ENCODE data around the gene CAMK1D. TPM values are rescaled to one million over a fixed set of nuclear protein-coding genes. Genes with fewer than 3 reads are reported as not detected.
A peak's percentile ranks its signal among the peaks of the same experiment; 100 is the strongest.

Gene CAMK1D
- polyA plus RNA-seq, 1 donor from 2014 or later: 41.4 TPM

DNA sequence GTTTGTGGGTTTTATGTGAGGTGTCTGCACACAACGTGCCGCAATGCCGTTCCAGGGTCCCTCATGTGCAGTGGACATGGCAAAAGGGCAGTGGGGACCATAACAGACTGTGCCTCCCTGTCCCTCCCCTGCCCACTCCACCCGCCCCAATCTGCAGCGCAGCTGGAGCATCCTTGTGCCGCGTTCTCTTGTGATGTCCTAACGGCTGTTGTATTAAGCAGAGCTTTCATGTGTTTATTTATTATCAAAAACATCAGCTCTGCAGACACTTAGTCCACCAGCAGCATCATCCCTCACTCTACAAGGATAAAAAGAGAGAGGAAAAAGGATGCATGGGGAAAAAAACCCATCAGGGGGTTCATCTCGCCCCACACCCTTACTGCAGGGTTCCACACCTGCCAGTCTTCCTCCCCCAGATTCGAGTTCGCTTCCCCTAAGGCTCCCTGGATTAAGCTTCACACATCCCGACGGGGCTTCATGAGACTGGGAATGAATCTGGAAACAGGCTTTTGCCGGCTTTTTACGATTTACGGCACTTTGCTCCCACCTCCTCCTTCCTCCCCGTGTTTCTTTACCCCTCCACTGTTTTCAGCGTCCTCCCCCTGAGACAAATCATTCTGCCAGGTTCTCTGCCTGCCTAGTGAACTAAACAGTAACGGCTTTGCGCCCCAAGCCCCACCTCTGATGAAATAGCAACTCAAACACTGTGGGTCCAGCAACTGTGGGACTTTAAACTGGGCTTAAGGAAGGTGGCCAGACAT is 301.4 kb downstream of the CAMK1D start:
- H3K27ac Mint-ChIP-seq: no peak overlapping the region
- H3K4me3 Mint-ChIP-seq: peak overlapping the region in 1 of 4 donors; percentile 12

DNA sequence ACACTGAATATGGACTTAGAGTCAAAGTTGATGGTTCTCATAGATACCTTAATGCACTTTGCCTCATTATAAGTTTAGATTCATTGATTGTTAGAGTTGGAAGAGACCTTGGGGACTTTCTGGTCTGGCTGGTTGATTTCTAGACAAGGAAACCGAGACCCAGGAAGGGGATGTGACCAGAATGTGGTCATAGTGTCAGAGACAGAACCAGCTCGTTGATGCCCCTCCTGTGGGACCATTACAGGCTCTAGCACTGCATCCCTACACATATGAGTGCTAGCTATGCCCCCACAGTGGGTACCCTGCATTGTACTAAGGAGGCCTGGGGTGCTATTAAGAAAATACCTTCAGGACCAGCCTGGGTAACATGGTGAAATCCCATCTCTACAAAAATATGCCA is 306.6 kb downstream of the CAMK1D start:
- peaks cover 7% of the 10 kb centered on the region for H3K36me3 Mint-ChIP-seq
- no peak overlapping the region for H3K4me3 Mint-ChIP-seq
- H3K27ac Mint-ChIP-seq: peak overlapping the region in 1 of 3 donors; percentile 0
- H3K27me3 Mint-ChIP-seq: no peaks in the 10 kb centered on the region
- peaks cover 0 to 9% (median 6%) of the 10 kb centered on the region in 3 donors for H3K9me3 Mint-ChIP-seq
- H3K4me1 Mint-ChIP-seq: peaks cover 7 to 21% (median 7%) of the 10 kb centered on the region in 3 donors

More for the DNA sequence above, 301.4 kb downstream of the CAMK1D start:
- Mint-ChIP-seq H3K9me3 (peaks cover 0 to 9% (median 6%) of the 10 kb centered on the region in 3 donors), H3K4me1 (peaks cover 3 to 13% (median 6%) of the 10 kb centered on the region in 3 donors), H3K27me3 (no peaks in the 10 kb centered on the region), H3K36me3 (peaks cover 7% of the 10 kb centered on the region)

DNA sequence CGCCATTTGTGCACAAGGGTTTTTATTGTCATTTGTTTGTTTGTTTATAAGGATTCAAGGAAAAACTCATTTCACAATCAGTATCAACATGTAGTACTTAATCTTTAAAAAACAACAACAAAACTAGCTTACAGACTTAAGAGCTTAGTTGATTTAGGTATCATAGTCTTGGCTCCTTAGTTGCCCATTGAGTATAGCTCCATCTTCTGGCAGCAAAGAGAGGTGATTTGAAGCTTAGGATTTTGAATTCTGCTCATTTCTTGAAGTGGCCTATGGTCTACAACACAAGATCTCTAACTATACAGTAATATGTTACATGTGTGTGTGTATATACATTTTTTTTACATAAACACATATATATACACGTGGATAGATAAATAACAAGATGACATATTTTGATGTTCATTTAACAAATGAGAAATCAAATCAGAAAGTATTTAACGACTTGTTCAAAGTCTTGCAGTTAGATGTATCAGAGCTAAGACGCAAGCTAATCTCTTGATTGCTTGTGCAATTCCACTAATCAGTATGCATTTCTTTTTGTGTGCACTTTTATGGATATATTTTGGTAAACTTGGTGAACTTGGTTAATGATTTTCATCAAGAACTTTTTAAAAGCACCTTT is 307.3 kb downstream of the CAMK1D start:
- H3K36me3 Mint-ChIP-seq: peaks cover 7% of the 10 kb centered on the region
- H3K9me3 Mint-ChIP-seq: peaks cover 0 to 9% (median 6%) of the 10 kb centered on the region in 3 donors
- H3K4me1 Mint-ChIP-seq: peaks cover 7 to 21% (median 7%) of the 10 kb centered on the region in 3 donors
- peak overlapping the region in 2 of 3 donors; percentile 0 to 19 for H3K27ac Mint-ChIP-seq
- H3K4me3 Mint-ChIP-seq: no peak overlapping the region
- no peaks in the 10 kb centered on the region for H3K27me3 Mint-ChIP-seq

DNA sequence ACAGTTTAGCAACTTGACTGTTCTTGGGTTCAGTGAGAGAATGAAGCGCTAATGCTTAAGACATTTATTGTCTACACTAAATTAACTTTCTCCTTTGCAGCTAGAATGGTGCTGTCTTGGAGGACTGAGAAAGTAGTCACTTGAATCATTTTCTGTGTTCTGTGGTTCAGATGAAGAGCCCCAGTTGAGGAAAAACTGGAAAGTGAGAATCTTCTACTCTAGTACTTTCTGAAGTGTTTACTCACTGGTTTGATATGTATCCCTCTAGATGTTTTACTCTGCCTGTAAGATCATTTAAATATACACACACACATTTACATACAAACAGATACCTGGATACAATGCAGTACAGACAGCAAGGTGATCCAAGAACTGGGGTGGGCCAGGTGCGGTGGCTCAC is 308.1 kb downstream of the CAMK1D start:
- H3K4me1 Mint-ChIP-seq: peaks cover 7 to 21% (median 7%) of the 10 kb centered on the region in 3 donors
- peak overlapping the region in 1 of 3 donors; percentile 78 for H3K27ac Mint-ChIP-seq
- H3K4me3 Mint-ChIP-seq: no peak overlapping the region
- H3K27me3 Mint-ChIP-seq: no peaks in the 10 kb centered on the region
- H3K9me3 Mint-ChIP-seq: peaks cover 0 to 9% (median 6%) of the 10 kb centered on the region in 3 donors
- peaks cover 7% of the 10 kb centered on the region for H3K36me3 Mint-ChIP-seq

DNA sequence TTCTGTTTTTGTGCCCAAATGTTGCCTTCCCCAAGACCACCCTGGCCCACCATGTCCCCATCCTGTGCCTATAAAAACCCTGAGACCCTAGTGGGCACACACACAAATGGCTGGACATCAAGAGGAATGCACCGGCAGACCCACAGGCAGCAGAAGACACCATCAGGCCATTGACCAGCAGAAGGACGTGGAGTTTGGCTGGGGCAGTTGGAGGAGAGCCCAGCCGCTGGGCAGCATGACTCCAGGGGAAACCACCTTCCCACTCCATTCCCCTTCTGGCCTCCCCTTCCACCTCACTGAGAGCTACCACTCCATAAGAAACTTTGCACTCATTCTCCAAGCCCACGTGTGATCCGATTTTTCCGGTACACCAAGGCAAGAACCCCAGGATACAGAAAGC is 309.2 kb downstream of the CAMK1D start:
- Mint-ChIP-seq H3K4me1 (peaks cover 7 to 18% (median 11%) of the 10 kb centered on the region in 3 donors), H3K9me3 (peaks cover 0 to 7% (median 5%) of the 10 kb centered on the region in 3 donors), H3K36me3 (peaks cover 4% of the 10 kb centered on the region), H3K4me3 (no peak overlapping the region), H3K27ac (peak overlapping the region in 1 of 3 donors; percentile 31), H3K27me3 (no peaks in the 10 kb centered on the region)

DNA sequence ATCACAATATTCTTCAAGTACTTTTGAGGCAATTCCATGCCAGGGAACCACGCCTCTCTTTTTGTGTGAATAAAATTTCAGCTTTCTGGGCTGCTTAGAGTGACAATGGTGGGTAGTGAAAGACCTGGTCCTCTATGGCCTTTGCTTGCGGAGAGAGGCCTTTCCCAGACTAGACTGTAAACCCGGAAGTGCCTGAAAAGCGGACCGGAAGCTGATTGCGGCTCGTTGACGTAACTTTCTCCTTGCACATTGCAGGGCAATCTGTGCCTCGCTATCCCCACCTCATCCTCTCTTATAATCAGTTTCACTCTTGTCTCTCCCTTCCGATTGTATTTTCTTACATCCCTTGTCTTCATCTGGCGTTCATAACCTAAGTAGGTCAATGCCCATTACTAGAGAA is 310.4 kb downstream of the CAMK1D start:
- Mint-ChIP-seq H3K4me3 (no peak overlapping the region), H3K27ac (no peak overlapping the region), H3K36me3 (peaks cover 2% of the 10 kb centered on the region), H3K4me1 (peaks cover 7 to 18% (median 13%) of the 10 kb centered on the region in 3 donors), H3K9me3 (no peaks in the 10 kb centered on the region), H3K27me3 (no peaks in the 10 kb centered on the region)

DNA sequence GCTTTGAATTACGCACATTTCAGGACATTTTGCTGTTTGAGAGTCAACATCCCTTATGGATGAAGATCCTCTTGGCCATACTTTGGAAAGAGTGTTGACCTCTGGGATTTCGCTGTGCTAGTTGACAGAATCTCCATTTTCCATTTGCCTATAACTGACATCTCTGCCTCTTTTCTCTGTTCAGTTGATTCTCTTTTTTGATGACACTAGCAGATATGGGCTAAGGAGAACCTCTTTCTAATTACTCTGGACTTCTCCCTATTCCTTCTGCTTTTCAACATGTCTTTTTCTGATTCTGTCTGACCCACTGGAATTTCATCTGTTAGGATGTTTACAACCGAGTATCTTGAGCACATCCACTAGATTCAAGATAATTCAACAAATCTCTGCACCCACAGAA is 311.5 kb downstream of the CAMK1D start:
- Mint-ChIP-seq H3K27me3 (no peaks in the 10 kb centered on the region), H3K27ac (no peak overlapping the region), H3K4me3 (no peak overlapping the region)

DNA sequence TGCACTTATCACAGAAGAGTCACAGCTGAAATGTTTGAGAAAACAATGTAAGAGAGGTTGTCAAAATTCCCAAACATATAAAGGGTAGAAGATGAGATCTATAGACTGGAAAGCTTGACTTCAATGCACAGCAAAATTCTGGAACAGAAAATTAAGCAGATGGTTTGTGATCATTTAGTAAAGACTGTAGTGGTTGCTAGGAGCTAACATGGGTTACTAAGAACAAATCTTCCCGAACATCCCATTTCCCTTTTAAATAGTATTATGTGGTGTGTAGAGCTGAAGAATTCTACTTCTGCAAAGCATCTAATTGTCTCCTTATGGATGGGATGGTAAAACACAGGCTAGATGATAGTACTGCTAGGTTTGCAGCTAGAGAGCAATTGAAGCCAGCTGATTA is 312.3 kb downstream of the CAMK1D start:
- peaks cover 1 to 8% (median 7%) of the 10 kb centered on the region in 3 donors for H3K4me1 Mint-ChIP-seq
- no peaks in the 10 kb centered on the region for H3K9me3 Mint-ChIP-seq
- no peak overlapping the region for H3K4me3 Mint-ChIP-seq
- no peaks in the 10 kb centered on the region for H3K27me3 Mint-ChIP-seq
- H3K27ac Mint-ChIP-seq: no peak overlapping the region
- no peaks in the 10 kb centered on the region for H3K36me3 Mint-ChIP-seq

More for the DNA sequence above, 311.5 kb downstream of the CAMK1D start:
- no peaks in the 10 kb centered on the region for H3K36me3 Mint-ChIP-seq
- H3K9me3 Mint-ChIP-seq: no peaks in the 10 kb centered on the region
- peaks cover 7 to 12% (median 11%) of the 10 kb centered on the region in 3 donors for H3K4me1 Mint-ChIP-seq

DNA sequence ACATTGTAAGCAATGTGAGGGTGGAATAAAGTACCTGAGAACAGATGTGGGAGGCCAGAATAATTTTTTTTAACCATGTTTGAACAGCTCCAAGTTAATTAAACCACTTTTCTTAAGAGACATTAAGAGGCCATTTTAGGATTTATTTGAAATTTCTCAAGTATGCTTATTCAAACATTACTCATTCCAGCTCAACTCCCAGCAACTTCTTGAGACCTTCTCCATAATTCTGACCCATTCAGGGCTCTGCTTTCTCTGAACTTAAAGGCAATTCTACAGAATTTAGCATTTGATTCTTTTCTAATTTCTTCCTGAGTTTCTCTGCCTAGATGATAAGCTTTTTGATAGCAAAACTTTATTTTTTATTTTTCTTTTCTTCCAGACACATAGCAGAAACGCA is 314.5 kb downstream of the CAMK1D start:
- peaks cover 4% of the 10 kb centered on the region for H3K36me3 Mint-ChIP-seq
- no peak overlapping the region for H3K27ac Mint-ChIP-seq
- no peaks in the 10 kb centered on the region for H3K27me3 Mint-ChIP-seq
- H3K4me3 Mint-ChIP-seq: no peak overlapping the region
- H3K9me3 Mint-ChIP-seq: no peaks in the 10 kb centered on the region
- peaks cover 0 to 7% (median 6%) of the 10 kb centered on the region in 3 donors for H3K4me1 Mint-ChIP-seq

DNA sequence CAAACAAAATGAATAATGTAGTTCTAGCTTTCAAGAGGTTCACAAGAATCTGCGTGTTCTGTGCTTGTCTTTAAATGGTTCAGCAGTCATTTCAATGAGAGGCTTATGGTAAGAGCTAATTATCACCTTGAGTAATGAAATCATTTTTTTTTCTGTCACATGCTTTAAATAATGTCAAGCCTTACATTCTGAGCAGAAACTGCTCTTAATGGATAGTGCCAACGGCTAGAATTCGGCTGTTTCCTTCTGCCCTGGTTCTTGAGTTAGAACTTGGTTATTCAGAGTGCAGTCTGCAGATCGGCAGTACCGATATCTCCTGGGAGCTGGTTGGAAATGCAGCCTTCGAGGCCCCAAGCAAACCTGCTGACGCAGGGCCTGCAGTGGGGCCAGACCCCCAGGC is 316.2 kb downstream of the CAMK1D start:
- Mint-ChIP-seq H3K36me3 (peaks cover 8% of the 10 kb centered on the region), H3K27me3 (no peaks in the 10 kb centered on the region)

DNA sequence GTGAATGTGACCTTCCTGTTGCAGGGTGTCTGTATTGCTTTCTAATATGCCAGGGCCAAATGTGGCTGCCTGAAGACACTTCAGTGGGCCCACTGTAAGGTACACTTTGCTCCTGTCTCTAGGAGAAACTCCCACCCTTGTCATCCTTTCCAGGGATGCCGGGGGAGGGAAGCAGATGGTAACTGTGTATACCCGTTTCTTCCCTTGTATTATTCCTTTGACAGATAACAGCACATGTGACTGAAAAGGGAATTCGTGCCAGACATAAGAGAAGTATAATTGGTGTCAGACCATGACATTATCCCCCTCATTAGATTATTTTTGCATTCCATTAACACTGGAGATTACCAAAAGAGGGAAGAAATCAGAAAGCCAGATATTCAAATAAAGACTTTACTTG is 317.7 kb downstream of the CAMK1D start:
- H3K27me3 Mint-ChIP-seq: no peaks in the 10 kb centered on the region
- peaks cover 10% of the 10 kb centered on the region for H3K36me3 Mint-ChIP-seq

More for the DNA sequence above, 316.2 kb downstream of the CAMK1D start:
- Mint-ChIP-seq H3K27ac (no peak overlapping the region), H3K9me3 (peaks cover 0 to 6% (median 0%) of the 10 kb centered on the region in 3 donors), H3K4me1 (peaks cover 2 to 9% (median 6%) of the 10 kb centered on the region in 3 donors), H3K4me3 (no peak overlapping the region)

DNA sequence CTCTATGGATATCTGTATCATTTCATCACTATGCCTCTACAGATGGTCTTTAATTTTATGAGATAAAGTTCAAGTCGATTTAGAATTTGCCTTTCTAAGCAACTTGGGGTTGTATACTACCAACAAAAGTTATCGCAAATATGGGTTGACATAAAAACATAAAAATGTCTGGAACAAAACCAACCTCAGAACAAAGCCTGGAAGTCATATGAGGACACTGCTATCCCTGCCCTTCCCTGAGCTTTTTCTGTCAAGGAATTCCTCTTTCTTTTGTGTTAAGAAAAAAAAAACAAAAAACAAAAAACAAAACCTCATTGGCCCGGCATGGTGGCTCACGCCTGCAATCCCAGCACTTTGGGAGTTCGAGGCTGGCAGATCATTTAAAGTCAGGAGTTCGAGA is 319.3 kb downstream of the CAMK1D start:
- peaks cover 3 to 6% (median 4%) of the 10 kb centered on the region in 3 donors for H3K4me1 Mint-ChIP-seq
- peaks cover 0 to 6% (median 0%) of the 10 kb centered on the region in 3 donors for H3K9me3 Mint-ChIP-seq
- peaks cover 14% of the 10 kb centered on the region for H3K36me3 Mint-ChIP-seq
- no peak overlapping the region for H3K4me3 Mint-ChIP-seq
- H3K27ac Mint-ChIP-seq: peak overlapping the region in 1 of 3 donors; percentile 79
- no peaks in the 10 kb centered on the region for H3K27me3 Mint-ChIP-seq

More for the DNA sequence above, 317.7 kb downstream of the CAMK1D start:
- peaks cover 0 to 6% (median 0%) of the 10 kb centered on the region in 3 donors for H3K9me3 Mint-ChIP-seq
- H3K4me1 Mint-ChIP-seq: peaks cover 4 to 8% (median 6%) of the 10 kb centered on the region in 3 donors
- no peak overlapping the region for H3K27ac Mint-ChIP-seq
- no peak overlapping the region for H3K4me3 Mint-ChIP-seq

DNA sequence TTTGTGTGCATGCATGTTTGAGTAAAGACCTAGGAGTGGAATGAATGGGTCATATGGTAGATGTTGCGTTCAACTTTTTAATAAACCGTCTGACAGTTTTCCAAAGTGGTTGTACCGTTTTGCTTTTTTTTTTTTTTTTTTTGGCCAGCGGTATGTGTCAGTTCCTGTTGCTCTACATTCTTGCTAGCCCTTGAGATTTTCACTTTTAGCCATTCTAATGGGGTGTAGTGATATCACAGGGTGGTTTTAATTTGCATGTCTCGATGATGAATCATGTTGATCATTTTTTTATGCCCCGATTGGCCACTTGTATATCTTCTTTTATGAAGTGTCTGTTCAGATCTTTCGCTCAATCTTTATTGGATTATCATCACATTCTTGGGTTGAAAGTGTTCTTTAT is 320.7 kb downstream of the CAMK1D start:
- peaks cover 0 to 6% (median 0%) of the 10 kb centered on the region in 3 donors for H3K9me3 Mint-ChIP-seq
- no peaks in the 10 kb centered on the region for H3K27me3 Mint-ChIP-seq
- H3K4me1 Mint-ChIP-seq: peaks cover 2 to 4% (median 4%) of the 10 kb centered on the region in 3 donors
- H3K27ac Mint-ChIP-seq: peak overlapping the region in 1 of 3 donors; percentile 53
- H3K36me3 Mint-ChIP-seq: peaks cover 14% of the 10 kb centered on the region
- H3K4me3 Mint-ChIP-seq: no peak overlapping the region

DNA sequence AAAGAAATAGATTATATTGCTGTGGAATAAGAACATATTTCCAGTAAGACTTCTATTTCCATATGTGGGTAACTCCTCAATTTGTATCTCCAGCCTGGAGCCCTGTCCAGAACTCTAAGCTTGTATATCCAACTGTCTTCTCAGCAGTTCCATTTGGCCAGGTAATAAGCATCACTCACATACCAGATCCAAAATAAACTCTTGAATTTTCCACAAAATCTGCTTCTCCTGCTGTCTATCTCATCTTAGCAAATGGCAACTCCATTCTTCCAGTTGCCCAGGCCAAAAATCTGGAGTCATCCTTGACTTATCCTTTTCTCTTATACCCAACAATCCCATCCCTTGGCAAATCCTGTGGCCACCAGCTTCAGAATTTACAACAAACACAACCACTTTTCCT is 325.8 kb downstream of the CAMK1D start:
- H3K27me3 Mint-ChIP-seq: no peaks in the 10 kb centered on the region
- H3K4me1 Mint-ChIP-seq: peaks cover 0 to 10% (median 6%) of the 10 kb centered on the region in 3 donors
- no peaks in the 10 kb centered on the region for H3K9me3 Mint-ChIP-seq
- no peak overlapping the region for H3K27ac Mint-ChIP-seq
- H3K36me3 Mint-ChIP-seq: peaks cover 18% of the 10 kb centered on the region
- H3K4me3 Mint-ChIP-seq: no peak overlapping the region

DNA sequence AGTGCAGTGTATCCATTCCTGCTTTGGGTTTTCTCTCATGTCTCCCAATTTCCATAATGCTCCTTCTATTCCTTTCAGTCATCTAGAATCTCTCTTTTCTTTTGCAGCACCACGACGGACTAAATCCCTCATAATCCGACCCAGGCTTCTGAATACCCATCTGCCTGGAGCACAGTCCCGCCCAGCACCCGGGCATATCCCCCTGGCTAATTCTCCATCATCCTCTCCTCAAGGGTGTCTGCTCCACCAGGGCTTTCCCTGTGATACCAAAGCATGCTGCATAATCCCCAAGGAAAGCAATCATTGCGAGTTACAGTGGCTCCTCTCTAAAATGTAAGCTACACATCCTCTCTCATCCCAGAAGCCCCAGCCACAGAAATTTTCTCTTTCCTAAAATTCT is 330.3 kb downstream of the CAMK1D start:
- Mint-ChIP-seq H3K36me3 (peaks cover 13% of the 10 kb centered on the region), H3K4me1 (peaks cover 0 to 11% (median 4%) of the 10 kb centered on the region in 3 donors), H3K27ac (peak overlapping the region in 1 of 3 donors; percentile 68), H3K4me3 (no peak overlapping the region), H3K27me3 (no peaks in the 10 kb centered on the region), H3K9me3 (no peaks in the 10 kb centered on the region)
